HG03575 (cell line): Measurements from ENCODE around the gene AHI1.

Source experiments
- ATAC-seq: cut with Tn5 transposase; IDR thresholded peaks from one replicate; pipeline ENCODE4 v1.9.1; 2021; ENCODE audit not compliant: unreplicated experiment, insufficient number of reproducible peaks, low FRiP score; ENCODE audit errors: extremely low read depth

Gene AHI1

GRCh38 chr6:135465903-135466302 is 31.6 kb downstream of the AHI1 start:
- ATAC-seq = no peak

DNA sequence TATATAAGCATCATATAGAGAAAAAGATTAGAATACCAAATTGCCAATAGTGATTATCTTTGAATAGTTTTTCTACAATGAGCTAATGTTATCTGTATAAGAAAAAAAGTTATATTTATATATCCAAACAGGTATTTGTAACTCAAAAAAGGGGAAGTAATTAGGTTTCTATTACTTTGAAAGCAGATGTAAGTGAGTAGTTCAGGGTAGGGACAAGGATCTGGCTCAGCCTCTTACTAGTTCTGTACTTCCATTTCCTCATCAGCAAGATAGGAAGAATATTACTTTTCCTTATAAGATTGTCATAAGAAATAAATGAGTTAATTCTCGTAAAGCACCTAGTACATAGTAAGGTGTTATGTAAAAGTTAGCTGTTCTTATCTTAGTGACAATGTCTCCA is 32.2 kb downstream of the AHI1 start:
- ATAC-seq = peak; percentile 60

DNA sequence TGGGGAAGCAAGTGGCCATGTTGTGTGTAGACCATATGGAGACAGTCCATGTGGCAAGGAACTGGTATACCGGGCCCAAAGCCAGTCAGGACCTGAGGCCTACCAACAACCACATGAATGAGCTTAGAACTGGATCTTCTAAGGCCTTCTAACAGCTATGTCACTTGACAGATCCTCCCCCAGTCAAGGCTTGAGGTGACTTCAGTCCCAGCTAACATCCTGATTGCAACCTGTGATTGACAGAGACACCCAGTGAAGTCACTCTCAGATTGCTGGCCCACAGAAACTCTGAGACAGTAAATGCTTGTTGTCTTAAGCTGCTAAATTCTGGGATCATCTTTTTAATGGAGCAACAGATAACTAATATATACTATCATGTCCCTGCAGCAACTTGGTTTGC is 32.9 kb downstream of the AHI1 start:
- ATAC-seq = peak; percentile 41

- no peak for ATAC-seq
Measured at GRCh38 chr6:135461208-135461607, 36.3 kb downstream of the AHI1 start.

- ATAC-seq = no peak
Measured at GRCh38 chr6:135458051-135458450, 39.5 kb downstream of the AHI1 start.

DNA sequence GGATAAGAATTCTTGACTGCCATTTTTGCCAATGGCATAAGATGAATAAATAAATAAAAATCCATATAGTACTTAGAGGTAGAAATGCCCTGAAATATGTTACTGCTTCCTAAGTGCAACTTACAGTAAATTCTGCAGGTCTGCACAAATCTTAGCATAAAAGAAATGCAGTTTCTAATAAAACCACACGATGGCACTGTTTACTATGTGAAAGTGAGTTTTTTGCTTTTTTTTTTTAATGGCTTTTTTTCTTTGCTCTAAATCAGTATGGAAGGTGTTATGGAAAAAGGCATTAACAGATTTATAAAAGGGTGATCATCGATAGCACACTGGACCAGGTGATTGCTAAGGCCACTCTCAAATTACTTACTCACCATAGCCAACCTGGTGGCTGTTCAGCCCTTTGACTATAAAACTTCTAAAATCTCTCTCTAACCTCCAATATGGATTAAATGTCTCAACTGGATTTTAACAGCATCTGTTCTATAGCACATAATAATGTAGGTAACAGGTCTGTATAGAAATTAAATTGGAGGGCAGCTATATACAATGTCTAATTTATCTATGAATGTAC is 45.8 kb downstream of the AHI1 start:
- ATAC-seq = no peak

- ATAC-seq = no peak
Measured at GRCh38 chr6:135449246-135449645, 48.3 kb downstream of the AHI1 start.

- ATAC-seq = no peak
Measured at GRCh38 chr6:135440087-135440792, 57.3 kb downstream of the AHI1 start.

- ATAC-seq = no peak
Measured at GRCh38 chr6:135439549-135439948, 58.0 kb downstream of the AHI1 start.

DNA sequence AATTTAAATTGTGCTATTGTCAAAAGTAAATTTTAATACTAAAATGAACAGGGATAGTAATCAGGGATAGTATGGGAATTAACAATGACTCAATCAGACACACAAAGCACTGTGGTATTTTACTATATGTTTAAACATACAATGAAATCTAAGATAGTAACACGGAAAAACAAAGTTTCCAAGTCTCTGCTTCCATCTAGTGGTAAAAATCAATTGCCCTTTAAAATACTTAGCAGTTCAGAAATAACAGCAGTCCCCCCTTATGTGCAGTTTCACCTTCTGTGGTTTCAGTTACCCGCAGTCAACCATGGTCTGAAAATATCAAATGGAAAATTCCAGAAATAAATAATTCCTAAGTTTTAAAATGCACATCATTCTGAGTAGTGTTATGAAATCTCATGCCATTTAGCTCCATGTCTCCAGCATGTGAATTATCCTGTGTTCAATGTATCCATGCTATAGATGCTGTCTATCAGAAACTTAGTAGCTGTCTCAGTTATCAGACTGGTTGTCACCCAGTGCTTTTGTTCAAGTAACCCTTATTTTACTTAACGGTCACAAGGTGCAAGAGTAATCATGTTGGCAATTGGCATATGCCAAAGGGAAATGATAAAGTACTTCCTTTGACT is 58.5 kb downstream of the AHI1 start:
- ATAC-seq = no peak

DNA sequence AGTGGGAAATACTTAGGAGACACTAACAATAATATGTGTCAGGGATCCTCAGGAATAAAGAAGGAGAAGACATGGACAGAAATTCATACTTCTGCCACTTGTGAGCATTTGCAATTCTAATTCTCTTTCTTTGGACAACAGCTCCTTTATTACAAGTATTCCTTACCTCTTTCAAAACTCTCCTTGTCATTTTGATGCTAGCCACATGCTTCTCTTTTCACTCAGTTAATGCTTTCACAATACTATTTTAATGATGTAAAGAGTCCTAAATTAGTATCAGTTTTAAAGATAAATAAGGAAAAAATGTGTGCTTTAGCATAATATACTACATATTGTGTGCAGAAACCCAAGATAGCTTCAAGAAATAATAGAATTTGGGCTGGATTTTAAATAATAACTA is 62.5 kb downstream of the AHI1 start:
- ATAC-seq = no peak

GRCh38 chr6:135434095-135434494 is 63.4 kb downstream of the AHI1 start:
- no peak for ATAC-seq

GRCh38 chr6:135428078-135428477 is 69.5 kb downstream of the AHI1 start:
- no peak for ATAC-seq

- no peak for ATAC-seq
Measured at GRCh38 chr6:135426833-135427232, 70.7 kb downstream of the AHI1 start.

DNA sequence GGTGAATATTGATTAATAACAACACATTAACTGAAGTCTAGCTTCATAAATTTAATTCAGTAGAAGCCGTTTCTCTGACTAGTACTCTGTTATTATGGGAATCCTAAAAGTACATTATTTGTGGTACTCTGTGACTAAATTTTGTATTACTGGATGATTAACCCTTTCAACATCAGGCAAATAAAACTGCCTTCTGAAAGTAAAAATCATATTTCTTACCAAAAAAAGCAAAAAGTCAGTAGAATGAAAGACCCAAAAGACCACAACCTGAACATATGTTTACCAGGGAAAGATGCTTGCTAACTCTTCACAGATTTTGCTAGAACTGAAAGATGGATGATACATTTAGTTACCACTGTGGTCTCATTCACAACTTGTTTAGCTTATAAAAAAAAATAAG is 73.2 kb downstream of the AHI1 start:
- no peak for ATAC-seq

DNA sequence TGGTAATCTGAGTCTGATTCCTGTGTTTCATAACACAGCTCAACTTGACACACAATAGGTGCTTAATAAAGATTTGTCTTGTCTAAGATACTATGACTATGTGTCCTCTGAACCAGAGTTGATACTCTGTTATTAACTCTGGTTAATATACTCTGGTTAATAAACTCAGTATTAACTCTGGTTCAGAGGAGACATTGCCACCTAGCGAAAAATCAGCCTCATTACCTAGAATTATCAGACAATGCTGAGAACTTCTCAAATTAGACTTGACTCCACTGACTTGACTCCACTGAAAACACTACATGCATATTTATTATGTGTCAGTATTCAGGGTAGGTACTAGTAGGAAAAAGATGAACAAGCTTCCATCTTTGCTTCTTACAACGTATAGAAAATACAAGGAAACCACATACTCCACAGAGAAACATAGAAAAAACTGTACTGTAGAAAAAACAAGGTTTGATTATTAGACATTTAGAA is 73.9 kb downstream of the AHI1 start:
- peak; percentile 69 for ATAC-seq

GRCh38 chr6:135419162-135419561 is 78.4 kb downstream of the AHI1 start:
- ATAC-seq = no peak

GRCh38 chr6:135418040-135418760 is 79.3 kb downstream of the AHI1 start:
- no peak for ATAC-seq

GRCh38 chr6:135412761-135413160 is 84.8 kb downstream of the AHI1 start:
- ATAC-seq = no peak

GRCh38 chr6:135411849-135412248 is 85.7 kb downstream of the AHI1 start:
- no peak for ATAC-seq
